Effector CD4-positive, alpha-beta T cell (primary cell): ENCODE data around the gene CFAP54.
"Not testable (repeated sequence)": the region's sequence is repeated elsewhere in the genome, so short reads cannot be mapped to it uniquely, and the experiment has no call there.

Experiments
- DNase-seq: peaks from one replicate; pipeline ENCODE4 v3.0.0-alpha.2; 2020

CFAP54 gene

DNA sequence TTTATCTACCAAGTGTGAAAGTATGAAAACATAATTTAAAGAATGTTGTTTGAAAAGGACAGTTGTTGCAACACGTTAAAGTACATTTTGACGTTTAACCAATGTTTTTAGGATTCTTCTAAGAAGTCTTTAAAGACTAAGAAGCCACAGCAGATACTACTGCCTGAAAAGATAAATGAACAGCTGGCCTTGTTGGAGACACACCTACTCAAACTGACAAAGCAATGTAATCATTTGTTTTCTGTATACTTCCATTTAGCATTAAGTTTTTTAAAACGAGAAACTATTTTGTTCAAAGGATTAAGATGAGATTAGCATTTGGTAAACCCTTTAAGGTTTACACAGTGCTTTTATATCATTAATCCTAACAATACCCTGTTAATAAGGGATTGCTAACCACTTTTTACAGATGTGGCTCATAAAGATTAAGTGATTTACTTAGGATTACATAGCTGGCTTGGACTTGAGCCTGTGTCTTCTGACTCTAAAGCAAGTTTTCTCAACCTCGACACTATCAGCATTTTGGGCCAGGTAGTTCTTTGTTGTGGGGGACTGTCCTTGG is 134.4 kb downstream of the CFAP54 start:
- no peak for DNase-seq

DNA sequence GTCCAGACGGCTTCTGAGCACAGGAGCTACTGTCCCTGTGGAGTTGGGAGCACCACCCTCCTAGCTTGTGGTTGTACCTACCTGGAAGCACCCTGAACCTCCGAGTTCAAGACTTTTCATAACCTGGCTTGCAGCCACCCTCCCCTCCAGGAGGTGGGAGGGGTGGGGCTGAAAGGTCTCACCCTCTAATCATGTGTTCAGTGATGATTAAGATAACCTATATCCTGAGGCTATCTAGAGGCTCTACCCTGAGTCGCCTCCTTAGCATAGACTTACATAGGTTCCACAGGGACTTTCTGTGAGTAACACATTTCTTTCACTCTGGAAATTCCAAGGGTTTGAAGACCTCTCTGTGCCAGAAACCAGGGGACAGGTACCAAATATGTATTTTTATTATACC is 146.5 kb downstream of the CFAP54 start:
- DNase-seq, result no peak

DNA sequence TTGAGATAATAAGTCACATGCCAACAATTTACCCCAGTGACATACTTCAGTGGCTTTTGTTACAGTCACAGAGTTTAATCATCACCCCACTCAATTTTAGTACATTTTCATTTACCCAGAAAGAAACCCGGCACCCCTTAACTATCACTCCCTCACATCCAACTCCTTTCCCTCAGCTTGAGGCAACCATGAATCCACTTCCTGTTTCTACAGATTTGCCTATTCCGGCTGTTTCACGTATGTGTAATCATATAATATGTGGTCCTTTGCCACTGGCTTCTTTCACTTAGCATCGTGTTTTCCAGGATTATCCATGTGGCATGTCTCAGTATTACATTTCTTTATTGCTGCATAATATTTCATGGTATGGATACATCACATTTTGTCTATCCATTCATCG is 147.5 kb downstream of the CFAP54 start:
- no peak for DNase-seq

DNA sequence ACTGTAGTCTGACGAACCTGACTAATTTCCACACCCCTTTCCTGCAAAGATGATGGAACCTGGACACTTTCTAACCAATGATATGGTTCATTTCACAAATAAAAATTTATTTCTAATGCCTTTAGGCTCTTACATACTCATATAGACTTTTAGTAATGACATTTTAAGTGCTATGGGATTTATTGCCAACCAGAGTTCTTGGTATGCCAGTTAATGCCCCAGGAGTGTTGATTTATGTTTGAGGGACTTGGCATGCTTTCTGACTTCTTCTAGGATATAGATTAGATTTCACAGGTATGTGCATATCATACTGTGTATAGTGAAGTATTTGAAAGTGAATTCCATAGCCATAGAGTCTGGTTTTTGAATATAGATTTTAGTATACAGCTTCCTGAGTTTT is 159.5 kb downstream of the CFAP54 start:
- no peak for DNase-seq

DNA sequence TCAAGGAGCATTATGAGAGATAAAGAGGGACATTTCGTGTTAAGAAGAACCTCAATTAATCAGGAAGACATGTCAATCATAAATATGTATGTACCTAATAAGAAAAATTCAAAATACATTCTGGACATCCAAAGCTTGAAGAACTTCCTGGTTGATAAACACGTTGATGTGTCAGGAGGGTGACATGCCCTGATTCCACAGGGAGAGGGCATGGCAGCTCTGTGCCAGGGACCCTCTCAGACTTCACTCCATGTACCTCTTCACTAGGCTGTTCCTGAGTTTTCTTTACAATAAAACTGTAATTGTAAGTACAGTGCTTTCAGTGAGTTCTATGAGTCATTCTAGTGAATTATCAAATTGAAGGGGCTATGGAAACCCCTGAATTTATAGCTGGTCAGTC is 163.5 kb downstream of the CFAP54 start:
- DNase-seq, result no peak

DNA sequence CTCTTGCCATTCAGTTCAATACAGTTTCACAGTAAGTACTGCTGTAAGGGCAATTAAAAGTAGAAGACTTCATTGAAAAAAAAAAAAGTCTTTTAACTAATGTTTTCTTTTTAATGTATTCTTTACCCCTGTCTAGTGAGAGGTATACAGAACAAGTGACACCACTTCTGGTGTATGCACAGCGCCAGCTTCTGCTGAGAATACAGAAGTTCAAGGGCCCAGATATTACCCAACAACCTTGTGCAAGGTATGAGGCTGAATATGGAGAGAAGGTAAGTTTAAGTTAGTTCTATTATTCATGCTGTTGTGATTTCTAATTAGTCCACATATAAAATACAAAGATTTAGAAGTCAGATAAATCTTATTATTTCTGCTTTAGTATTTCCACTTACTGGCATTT is 168.7 kb downstream of the CFAP54 start:
- DNase-seq, result no peak

DNA sequence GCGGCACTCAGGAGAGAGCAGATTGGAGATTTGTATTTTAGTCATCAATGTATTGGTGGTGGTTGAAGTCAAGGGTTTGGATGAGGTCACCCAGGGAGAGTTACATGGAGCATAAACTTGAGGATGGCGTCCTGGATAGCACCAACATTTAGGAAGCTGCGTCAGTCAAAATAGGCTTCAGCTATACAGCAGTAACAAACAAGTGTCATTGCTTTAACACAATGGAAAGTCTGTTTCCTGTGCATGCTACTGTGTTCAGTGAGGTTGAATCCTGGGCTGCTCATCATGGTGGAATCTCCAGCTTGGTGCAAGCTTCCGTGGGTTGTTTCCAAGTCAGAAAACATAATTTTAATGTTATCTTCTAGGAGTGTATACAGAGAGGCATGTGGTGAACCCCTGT is 180.4 kb downstream of the CFAP54 start:
- no peak for DNase-seq

DNA sequence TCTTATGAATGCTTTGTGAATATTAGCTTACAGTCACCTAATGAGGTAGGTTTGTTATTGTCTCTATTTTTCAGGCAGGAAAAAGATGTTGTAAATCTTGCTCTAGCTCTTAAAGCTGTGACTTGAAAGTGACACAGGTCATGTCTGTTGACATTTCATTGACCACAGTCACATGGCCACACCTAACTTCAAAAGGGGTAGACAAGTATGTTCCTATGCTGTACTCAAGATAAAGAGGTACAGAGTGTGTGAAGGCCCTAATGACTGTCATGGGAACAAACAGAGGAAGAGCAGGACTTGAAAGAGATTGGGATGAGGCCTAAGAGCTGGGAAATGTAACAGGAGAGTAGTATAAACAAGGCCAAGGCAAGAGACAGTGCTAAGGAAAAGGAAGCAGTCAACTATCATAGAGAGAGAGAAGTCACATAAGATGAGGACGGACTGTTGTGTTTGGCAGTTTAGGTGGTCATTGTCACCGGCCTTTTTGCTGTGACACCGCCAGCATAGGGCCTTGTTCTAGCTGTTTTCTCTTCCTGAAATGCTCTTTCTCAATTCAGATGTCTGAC is 181.0 kb downstream of the CFAP54 start:
- DNase-seq, result no peak

DNA sequence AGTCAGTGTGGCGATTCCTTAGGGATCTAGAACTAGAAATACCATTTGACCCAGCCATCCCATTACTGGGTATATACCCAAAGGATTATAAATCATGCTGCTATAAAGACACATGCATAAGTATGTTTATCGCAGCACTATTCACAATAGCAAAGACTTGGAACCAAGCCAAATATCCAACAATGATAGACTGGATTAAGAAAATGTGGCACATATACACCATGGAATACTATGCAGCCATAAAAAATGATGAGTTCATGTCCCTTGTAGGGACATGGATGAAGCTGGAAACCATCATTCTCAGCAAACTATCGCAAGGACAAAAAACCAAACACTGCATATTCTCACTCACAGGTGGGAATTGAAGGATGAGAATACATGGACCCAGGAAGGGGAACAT is 186.1 kb downstream of the CFAP54 start:
- not testable (repeated sequence) for DNase-seq

DNA sequence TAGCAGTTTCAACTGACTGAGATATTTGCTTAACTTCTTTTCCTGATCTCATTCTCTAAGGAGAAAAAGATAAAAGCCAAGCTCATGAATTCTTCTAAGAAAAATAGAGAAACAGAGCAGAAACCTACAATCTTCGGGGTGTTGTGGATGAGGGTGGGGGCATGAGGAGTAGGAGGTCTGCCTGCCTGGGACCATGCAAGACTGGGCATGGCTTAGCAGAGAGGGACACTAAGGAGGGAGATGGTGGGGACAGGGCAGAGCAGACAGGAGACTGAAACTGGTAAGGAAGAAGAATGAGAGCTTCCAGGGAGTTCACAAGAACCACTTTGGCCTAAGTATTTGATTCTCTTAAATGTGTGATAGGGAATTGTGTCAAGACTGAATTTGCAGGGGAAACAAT is 188.0 kb downstream of the CFAP54 start:
- no peak for DNase-seq

DNA sequence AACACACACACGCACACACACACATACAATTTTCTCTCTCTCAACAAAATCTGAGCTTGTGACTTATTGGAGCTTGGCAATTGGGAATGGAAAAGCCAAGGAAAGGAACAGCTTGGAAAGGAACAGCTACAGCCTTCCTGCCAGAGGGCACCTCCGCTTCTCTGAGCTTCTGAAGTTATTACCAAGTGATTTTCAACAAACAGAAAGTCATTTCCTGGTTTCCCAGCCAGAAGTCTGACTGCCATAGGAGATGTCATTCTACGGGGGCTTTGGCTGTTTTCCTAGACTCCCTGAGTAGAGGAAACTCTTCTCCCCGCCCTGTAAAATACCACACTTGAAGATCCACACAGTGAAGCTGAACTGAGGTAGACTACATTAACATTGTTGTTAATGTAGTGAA is 198.3 kb downstream of the CFAP54 start:
- DNase-seq, result no peak

DNA sequence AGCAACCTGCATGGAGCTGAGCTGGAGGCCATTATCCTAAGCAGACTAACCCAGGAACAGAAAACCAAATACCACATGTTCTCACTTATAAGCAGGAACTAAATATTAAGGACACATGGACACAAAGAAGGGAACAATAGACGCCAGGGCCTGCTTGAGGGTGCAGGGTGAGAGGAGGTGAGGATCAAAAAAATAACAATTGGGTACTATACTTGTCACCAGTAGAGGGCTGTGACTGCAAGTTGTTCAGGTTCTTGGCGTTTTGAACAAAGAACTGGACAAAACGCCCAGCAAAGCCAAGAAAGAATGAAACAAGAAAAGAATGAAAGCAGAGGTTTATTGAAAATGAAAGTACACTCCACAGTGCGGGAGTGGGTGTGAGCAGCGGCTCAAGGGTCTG is 209.1 kb downstream of the CFAP54 start:
- no peak for DNase-seq

DNA sequence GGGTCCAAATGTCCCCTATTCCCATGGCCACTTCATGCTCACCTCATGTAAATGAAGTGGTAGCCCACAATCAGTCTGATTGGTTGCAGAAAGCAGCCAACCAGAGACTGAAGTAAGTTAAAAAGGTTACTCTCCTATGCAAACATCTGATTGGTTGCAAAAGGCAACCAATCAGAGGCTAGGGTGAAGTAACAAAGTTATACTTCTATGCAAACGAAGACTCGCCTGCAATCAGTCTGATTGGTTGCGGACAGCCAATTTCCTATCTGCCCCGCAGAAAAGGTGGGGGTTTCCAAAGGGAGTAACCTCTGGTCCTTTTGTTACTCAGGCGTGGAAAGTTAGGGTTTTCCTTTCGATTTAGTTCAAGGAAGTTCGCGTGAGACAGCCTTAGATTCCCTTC is 209.6 kb downstream of the CFAP54 start:
- DNase-seq, result no peak

DNA sequence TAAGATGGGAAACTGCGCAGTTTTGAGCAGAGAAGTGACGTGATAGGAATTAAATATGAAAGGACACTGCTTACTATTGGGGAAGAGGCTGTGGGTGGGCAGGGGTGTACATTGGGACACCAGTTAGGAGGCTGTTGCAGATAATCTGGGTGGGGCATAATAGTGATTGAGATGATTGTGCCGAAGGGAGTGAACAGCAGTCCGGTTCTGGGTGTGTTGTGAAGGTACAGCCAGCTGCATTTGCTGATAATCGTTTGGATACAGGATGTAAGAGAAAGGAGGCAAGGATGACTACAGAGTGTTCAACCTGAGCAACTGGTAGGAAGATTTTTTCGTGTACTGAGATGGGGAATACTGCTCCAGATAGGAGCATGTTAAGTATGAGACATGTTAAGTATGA is 212.5 kb downstream of the CFAP54 start:
- no peak for DNase-seq

DNA sequence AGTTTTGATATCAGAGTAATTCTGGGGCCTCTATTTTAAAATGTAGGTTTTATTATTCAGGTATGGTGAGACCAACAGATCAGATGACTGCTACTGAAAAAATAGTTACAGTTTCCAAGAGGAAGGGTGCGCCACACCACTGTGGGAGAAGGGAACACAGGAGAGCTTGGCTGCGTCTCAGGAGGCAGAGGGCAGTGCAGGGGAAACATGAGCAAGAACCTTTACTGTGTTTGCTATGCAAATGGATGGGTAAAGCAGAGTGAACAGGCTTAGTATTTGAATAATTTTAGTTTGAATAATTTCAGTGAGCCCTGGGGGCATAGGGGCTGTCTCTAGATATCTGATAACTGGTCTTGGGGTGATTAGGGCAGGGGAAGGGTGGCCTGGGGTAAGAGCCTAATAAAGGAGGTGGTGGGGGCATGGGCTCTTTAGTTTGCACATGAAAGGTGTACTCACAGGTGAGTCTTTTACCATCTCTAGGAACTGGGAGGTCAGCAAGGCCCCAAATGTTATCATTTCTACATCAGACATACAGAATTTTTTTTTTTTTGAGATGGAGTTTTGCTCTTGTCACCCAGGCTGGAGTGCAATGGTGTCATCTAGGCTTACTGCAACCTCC is 220.9 kb downstream of the CFAP54 start:
- DNase-seq, result no peak

DNA sequence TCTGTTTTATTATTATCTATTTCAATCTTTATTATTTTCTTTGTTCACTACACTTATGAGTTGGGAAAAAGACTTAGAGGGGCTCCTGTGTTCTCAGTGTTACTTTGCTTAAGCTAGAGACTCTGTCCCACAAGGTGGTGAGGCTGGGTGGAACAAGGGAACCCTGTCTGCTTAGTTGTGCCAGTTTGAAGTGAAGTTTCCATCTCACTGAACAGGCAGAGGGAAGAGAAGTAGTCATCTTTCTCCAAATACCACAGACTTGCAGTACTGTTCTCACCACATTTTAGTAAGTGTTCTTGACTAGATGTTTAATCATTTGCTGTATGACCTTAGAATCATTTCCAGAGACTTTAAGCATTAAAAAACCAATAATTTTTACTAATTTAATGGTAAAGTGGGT is 222.0 kb downstream of the CFAP54 start:
- DNase-seq, result no peak

DNA sequence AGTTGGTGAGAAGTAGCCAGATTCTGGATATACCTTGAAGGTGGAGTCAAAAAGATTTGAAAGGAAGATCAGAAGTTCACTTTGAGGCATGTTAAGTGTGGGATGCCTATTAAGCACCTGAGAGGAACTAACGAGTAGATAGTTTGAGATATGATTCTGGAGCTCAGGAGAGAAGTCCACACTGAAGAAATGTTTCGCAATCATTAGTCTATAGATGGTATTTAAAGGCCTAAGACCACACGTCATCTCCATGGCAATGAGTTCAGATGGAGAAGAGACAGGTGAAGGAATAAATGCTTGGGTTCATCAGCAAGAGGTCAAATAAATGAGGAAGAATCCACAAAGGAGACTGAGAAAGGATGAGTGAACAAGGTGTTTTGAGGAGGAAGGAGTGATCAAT is 224.8 kb downstream of the CFAP54 start:
- DNase-seq, result no peak

DNA sequence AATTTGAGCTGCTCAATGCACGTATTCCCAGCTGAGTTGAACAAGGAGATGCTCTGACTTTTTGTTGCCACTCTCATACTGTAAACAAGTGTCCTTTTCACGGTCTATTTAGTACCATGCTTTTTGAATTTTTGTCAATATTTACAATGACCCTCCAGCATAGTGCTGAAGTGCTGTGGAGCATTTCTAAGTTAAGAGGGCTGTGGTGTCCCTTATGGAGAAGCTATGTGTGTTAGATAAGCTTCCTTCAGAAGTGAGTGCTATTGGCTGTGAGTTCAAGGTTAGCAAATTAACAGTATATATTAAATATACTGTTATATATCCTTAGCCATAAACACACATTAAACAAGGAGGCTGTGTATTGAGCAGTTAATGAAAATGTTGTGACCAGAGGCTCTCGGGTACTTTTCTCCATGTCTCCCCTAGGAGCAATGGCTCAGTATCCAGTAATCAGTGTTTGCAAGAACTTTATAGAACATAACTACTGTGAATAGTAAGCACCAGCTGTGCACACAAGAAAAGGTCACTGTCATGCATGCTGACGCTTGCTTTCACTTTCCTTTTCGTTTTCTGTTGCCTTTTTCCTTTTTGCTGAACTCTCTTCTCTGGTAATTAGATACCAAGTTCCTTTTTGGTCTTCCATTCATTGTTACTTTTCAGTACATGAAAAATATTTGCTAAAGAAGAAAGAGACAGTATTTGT is 230.4 kb downstream of the CFAP54 start:
- DNase-seq, result no peak

DNA sequence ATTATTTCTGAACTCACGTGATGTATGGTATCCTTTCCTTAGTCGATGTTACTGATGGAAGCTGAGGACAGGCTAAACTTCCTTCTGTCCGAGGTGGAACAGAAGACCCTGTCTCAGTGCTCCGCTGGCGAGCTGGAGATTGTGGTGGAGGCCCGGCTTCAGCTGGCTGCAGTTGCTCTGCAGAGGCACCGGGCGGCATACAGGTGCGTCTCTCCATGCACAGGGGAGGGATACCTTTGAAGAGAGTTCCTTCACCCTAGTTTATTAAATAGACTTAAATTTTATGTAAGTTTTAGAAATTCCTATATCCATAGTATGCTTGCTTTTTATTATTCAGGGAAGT is 231.0 kb downstream of the CFAP54 start:
- no peak for DNase-seq

DNA sequence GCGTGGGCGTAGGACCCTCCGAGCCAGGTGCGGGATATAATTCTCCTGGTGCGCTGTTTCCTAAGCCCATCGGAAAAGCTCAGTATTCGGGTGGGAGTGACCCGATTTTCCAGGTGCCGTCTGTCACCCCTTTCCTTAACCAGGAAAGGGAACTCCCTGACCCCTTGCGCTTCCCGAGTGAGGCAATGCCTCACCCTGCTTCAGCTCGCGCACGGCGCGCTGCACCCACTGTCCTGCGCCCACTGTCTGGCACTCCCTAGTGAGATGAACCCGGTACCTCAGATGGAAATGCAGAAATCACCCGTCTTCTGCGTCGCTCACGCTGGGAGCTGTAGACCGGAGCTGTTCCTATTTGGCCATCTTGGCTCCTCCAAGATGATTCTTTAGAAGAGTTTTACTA is 240.1 kb downstream of the CFAP54 start:
- DNase-seq, result not testable (repeated sequence)

DNA sequence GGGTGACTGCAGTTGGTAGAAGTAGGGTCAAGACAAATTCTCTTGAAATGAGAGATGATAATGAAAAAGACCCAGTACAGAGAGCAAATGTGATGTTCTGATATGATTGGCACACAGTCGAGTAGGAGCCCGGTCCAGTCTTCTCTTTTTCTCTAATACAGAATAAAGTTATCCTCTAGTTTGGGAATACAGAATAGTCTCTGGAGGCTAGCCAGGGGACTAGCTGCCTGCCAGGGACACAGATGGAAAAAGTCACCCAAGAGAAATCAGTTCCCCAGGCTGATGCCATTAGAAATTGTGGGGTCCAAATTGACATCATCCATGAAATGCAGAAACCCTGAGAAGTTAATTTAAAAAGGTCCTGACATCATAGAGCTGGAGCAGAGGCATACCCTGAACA is 240.5 kb downstream of the CFAP54 start:
- no peak for DNase-seq

DNA sequence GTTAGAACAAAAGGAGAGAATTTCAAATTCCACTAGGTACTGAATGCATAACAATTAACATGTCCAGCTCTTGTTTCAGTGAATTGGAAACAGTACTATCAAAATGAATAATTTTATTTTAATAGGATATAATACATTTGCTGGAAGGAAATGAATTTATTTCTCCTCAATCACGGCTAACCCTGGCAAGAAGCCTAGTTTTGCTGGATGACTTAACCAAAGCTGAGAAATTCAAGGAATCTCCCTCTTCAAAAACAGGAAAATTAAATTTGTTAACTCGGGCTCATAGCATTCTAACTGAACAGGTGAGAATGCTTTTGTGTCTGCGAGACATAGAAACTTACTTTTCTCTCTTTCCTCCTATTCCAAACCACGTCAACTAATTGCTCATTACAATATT is 254.2 kb downstream of the CFAP54 start:
- no peak for DNase-seq

DNA sequence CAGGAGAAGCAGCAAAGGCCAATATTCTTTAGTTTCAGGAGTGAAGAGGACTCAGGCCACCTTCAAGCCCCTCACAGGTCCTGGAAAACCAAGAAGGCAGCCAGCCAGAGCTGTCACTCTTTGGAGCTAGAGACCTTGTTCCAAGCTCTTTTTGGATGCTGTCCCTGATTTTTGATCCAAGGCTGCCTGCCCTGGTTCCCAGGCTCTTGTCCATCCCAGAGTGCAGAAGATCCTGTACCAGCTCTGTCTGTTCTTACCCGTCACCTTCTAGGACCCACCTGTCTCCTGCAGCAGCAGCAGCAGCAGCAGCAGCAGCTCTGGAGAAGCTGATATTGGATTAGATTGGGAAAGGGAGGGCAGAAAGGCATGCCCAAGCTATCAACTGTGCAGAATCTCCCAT is 260.6 kb downstream of the CFAP54 start:
- no peak for DNase-seq

DNA sequence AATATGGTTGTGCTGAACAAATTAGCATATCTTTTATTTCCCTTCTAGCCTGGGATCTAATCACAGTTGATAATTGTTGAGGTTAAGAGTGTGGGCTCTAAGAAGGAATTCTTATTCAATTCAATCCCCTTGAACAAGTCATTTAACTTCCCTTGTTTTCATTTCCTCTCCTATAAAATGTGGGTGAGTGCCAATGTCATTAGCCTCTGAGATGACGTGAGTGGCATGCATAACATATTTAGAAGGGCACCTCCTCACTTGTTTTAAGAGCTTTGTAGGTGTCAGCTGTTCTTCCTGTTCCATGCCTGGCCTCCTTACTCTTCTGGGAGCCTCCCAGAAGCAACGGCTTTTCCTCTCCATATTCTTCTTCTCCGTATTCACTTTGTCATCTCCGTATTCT is 262.2 kb downstream of the CFAP54 start:
- DNase-seq, result no peak

DNA sequence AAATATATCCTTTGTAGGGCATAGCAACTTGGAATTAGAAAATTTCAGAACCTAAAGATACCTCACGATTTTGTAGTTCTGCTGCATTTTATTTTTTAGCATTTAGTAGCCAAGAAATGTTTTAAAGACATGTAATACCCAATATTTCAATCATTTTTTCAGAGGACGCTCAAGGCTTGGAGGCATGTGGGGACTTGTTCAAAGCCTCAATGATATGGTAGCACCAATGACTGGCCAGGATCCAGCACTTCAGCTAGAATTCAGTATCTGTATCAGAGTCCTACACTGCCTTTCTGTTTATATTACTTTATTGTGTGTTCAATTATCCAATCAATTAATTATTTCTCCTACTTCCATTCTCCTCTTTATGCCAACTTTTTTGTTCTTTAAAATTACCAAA is 262.8 kb downstream of the CFAP54 start:
- DNase-seq, result no peak
